Measurements from ENCODE around the gene CMTM4.

CMTM4 gene

DNA sequence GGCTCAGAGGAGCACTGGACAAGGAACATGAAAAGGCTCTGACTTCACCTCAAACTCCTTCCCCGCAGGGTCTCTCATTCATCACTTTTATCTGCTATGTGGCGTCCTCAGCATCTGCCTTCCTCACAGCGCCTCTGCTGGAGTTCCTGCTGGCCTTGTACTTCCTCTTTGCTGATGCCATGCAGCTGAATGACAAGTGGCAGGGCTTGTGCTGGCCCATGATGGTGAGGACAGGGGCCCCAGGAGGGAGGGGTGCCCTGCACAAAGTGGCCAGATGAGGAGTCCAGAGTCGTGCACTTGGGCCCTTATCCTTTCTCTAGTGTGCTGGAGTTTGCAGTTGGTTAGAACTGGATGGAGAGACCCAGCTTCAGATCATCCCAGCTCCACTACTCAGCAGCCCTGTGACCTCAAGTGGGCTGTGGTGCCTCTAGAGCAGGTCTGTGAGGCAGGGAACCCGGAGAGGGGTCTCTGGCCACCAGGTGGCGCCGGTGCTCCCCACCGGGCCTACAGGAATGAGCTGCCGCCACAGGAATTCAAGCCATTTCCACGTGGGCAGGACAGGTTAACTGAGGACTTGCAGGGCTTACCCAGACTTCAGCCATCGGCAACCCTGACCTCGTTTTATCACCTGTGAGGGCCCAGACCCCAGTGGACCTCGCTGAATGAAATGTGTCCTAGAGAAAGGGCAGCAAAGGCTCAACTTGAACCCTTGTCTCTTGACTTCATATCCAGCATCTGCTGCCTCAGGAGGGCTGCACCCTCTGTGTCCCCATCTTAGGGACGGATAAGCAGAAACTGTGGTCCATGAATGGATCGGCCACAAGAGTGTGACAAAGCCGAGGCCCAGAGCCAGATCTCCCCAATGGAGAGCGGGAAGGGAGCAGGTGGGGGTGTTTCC, 88.1 kb downstream of the CMTM4 start:
- TF ChIP-seq, protein P1, sequence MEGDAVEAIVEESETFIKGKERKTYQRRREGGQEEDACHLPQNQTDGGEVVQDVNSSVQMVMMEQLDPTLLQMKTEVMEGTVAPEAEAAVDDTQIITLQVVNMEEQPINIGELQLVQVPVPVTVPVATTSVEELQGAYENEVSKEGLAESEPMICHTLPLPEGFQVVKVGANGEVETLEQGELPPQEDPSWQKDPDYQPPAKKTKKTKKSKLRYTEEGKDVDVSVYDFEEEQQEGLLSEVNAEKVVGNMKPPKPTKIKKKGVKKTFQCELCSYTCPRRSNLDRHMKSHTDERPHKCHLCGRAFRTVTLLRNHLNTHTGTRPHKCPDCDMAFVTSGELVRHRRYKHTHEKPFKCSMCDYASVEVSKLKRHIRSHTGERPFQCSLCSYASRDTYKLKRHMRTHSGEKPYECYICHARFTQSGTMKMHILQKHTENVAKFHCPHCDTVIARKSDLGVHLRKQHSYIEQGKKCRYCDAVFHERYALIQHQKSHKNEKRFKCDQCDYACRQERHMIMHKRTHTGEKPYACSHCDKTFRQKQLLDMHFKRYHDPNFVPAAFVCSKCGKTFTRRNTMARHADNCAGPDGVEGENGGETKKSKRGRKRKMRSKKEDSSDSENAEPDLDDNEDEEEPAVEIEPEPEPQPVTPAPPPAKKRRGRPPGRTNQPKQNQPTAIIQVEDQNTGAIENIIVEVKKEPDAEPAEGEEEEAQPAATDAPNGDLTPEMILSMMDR (conservative IDR thresholded peaks at IDR 0.05) = peak; percentile 96
- TF ChIP-seq ZFX (IDR thresholded peaks at IDR 0.05) = no peak

DNA sequence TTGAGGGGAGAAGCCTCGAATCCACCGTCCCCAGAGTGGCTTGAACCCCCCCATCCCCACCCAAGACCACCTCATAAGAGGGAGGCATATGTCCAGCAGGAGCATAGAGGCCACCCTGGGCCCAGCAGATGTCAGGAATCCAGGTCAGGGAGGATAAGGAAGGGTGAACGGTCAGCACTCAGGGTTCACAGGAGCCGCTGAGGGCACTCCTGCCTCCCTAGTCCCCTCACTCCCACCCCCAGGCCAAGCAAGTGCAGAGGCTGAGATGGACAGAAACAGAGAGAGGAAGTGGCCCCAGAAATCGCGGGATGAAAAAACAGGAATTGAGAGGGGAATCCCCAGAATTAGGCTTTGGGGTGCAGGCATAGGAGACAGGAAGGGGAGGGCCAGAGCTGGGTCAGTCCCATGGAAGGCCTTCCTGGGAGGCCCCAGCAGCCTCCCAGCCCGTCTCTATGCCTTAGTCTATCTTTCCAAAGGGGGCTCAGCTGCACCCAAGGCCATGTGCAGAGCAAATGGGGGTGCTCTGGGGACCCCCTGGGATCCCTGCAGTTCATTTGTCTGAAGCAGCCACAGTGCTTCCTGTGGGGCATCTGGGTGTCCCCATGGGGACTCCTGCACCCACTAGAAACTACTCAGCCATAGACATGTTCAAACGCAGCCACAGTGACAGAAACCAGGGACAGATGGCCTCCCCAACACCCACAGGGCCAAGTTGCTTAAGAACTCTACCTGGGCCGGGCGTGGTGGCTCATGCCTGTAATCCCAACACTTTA, 90.4 kb downstream of the CMTM4 start:
- TF ChIP-seq, protein P1 (conservative IDR thresholded peaks at IDR 0.05) = no peak
- no peak for TF ChIP-seq ZFX (IDR thresholded peaks at IDR 0.05)
- no peak overlapping the region for H3K27ac ChIP-seq

More for the DNA sequence above, 88.1 kb downstream of the CMTM4 start:
- H3K27ac ChIP-seq = peak overlapping the region; percentile 12; the same call in 1 of the 2 replicates

DNA sequence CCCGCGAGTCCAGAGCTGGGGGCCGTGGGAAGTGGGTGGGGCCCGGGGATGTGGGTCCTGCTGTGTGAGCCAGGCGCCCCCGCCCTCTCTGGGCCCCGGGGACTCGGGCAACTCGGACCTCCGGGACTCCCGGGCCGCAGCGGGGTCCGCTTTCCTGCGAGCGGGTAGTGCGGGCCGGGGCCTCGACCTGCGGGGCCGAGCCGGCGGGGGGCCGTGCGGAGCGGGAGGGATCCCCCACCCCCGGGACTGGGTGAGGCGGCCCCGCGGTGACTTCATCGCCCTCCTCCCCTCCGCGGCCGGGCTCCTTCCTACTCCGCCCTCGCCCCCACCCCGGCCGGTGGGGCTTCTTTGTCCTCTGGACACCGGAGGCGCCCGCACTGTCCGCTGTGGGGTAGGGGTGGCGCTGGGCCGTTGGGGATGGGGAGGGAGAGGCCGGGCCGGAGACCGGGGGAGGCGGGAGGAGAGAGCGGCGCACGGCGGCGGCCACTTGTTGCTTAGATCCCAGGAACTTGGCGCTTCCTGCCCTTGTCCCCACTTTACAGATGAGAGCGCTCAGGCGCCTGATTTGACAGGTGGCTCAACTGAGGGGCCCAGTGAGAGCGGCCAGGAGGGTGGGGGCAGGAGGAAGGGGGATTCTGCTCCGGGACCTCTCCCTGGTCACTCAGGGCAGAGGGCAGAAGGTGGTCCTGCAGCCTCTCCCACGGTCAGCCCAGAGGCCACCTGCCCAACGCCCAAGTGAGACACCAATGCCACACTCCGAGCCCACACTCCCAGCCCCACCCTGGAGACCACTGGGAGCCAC, 91.2 kb downstream of the CMTM4 start:
- no peak for TF ChIP-seq ZFX (IDR thresholded peaks at IDR 0.05)
- TF ChIP-seq, protein P1 (conservative IDR thresholded peaks at IDR 0.05) = no peak; the same call in 1 of the 2 replicates
- H3K27ac ChIP-seq = no peak overlapping the region

DNA sequence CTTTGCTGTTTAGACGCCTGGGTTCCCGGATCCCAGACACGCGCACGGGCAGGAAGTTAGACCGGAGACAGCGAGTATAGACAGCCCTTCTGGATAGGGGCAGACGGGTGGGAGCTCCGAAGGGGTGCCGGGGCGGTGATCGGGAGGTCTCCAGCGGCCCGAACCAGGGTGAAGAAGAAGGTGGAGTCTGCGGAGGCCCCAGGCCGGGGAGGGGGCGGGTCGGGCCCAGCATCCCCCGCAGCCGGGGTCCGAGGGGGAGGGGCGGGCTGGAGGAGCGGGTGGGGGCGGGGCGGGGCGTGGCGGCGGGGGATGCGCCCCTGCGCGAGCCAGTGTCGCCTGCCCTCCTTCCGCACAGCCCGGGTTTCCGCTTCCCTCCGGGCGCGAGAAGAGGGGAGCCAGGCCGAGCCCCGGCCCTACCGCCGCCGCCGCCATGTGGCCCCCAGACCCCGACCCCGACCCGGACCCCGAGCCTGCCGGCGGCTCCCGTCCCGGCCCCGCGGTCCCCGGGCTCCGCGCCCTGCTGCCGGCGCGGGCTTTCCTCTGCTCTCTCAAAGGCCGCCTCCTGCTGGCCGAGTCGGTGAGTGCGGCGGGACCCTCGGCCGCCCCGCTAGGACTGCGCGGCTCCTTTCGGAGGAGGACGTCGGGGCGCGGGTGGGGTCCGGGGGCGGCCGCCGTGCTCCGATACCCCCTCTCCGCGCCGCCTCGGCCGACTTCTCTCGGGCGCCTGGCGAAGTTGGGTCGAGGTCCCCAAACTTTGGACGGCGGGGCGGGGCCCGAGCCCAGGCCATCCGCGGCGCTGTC, 92.0 kb downstream of the CMTM4 start, which contains the start of gene CMTM3:
Gene CMTM3 (plus strand): TSS at position 329 of the 801 bp plus-strand sequence. CDS start 102 bp downstream, at position 431.
- H3K27ac ChIP-seq = no peak within 1 kb of the TSS
- TF ChIP-seq, protein P1 (conservative IDR thresholded peaks at IDR 0.05) = peak; percentile 70
- TF ChIP-seq ZFX (IDR thresholded peaks at IDR 0.05) = no peak

DNA sequence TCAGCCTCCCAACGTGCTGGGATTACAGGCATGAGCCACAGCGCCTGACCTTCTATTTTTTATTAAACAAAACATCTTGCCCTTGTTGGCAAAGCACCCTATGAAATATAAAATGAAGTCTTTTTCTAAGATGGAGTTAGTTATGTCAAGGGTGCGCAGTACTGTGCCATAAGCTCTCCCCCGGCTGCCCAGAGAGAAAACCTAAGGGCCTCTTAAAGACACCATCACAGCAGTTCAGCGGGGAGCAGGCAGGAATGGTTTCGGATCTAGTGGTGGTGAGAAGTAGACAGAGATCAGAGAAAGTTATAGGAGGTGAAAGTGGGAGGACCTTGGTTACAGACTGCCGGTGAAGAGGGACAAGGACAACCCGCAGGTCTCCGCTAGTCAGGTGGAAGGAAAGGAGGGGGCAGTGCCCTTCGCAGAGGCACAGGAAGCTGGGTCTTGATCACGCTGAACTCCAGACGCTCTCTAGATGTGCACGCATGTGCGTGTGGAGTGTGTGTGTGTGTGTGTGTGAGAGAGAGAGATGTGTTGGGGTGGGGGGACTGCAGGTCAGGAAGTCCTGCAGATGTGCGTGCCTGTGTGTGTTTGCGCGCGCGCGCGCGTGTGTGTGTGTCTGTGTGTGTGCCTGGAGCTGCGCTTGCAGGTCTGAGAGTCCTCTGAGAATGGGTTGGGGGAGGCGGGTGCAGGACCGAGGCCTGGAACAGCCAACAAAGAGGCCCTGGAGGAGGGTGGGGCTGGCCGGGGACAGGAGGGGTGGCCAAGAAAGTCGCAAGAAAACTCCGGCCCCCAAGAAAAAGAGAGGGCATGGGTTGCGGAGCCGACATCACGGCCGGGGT, 92.8 kb downstream of the CMTM4 start:
- TF ChIP-seq ZFX (IDR thresholded peaks at IDR 0.05) = no peak
- TF ChIP-seq, protein P1 (conservative IDR thresholded peaks at IDR 0.05) = no peak
- H3K27ac ChIP-seq = no peak overlapping the region

DNA sequence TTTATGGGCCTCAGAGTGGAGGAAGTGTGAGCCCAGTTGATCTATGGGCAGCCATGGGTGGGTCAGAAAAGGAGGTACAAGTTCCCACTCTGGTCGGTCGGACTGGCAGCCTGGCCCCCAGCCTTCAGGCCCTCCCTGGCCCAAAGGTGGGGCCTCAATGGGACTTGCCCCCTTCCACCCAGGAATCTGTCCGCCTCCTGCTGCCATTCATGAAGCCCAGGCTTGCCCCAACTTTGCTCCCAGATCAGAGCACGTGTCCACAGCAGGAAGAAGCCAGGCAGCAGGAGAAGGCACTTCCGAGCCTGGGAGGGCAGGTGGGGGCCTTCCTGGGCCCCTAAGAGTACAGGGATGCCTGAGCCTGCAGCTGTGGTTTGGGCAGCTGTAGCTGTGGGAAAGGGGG, 95.1 kb downstream of the CMTM4 start:
- no peak overlapping the region for H3K27ac ChIP-seq
- no peak for TF ChIP-seq ZFX (IDR thresholded peaks at IDR 0.05)
- TF ChIP-seq, protein P1 (conservative IDR thresholded peaks at IDR 0.05) = no peak
